HepG2 (cell line): ENCODE measurements around the gene ADAMTS2. TPM values are rescaled to one million over a fixed set of nuclear protein-coding genes. Genes with fewer than 3 reads are reported as not detected.

ENCODE experiments used
- ATAC-seq: fragments of 200-7000 bp; cut with Tn5 transposase; 3 replicates; pipeline ENCODE4 v1.9.1; 2020; ENCODE audit warnings: mild to moderate bottlenecking, moderate library complexity
- BruUV-seq: library from RNA; stranded (reverse); fragments of 400-500 nt; replicated peaks from 2 replicates; lab custom pipeline; 2021; lab: Mats Ljungman, UMichigan
- CTCF ChIA-PET: fragments of 300-600 bp; formaldehyde crosslinking; extraction: SDS; loops from one replicate; lab custom pipeline; 2021; ENCODE audit warnings: low total read pairs, inconsistent platforms, low intra/inter-chr PET ratio; lab: Yijun Ruan, JAX
- POLR2A ChIA-PET: fragments of 350-600 bp; sonication (Branson Sonifier 250); formaldehyde crosslinking; loops from one replicate; lab custom pipeline; 2020; ENCODE audit warnings: antibody characterized with exemption, inconsistent platforms; lab: Yijun Ruan, JAX
- DNase-seq: peaks from one replicate; pipeline ENCODE4 v3.0.0-alpha.2; 2015; ENCODE audit warnings: low spot score
- FAIRE-seq: peaks from 3 replicates; lab custom pipeline; 2011; peaks lifted over from hg19 to GRCh38; lab: Jason Lieb, UNC
- H2AFZ ChIP-seq: one replicate; pipeline ENCODE4 v1.6.1; 2011; ENCODE audit warnings: low read length, inconsistent platforms
- H3K27ac ChIP-seq: fragments of 300-600 bp; 3 replicates; pipeline ENCODE4 v1.8.0; 2011; ENCODE audit warnings: mixed run types, mild to moderate bottlenecking, mixed read lengths, low read length, inconsistent platforms; ENCODE audit not compliant: insufficient read depth; ENCODE audit errors: extremely low read length
- H3K27me3 ChIP-seq, 2 experiments: fragments of 200-600 bp in 1 of 2; 2 replicates in 1 of 2; 3 replicates in 1 of 2; pipeline versions ENCODE4 v1.6.0 to v1.8.0; 2011; ENCODE audit warnings: low read length in 2 of 2, mild to moderate bottlenecking in 2 of 2, moderate library complexity in 2 of 2, inconsistent platforms in 1 of 2; ENCODE audit not compliant: insufficient read depth in 2 of 2, control insufficient read depth in 1 of 2
- H3K36me3 ChIP-seq, 2 experiments: fragments of 200-600 bp in 1 of 2; replicated peaks in 1 of 2; 2 replicates in 1 of 2; 3 replicates in 1 of 2; pipeline versions ENCODE4 v1.5.1 to v1.8.0; 2011; ENCODE audit warnings: low read length in 2 of 2, inconsistent platforms in 1 of 2; ENCODE audit not compliant: insufficient read depth in 2 of 2, control insufficient read depth in 1 of 2
- H3K4me1 ChIP-seq: 2 replicates; pipeline ENCODE4 v1.5.1; 2012; ENCODE audit warnings: low read length, inconsistent platforms; ENCODE audit not compliant: insufficient read depth
- H3K4me2 ChIP-seq: 2 replicates; pipeline ENCODE4 v1.6.0; 2011; ENCODE audit warnings: low read depth, low read length, inconsistent platforms
- H3K4me3 ChIP-seq, 3 experiments: fragments of 200-600 bp in 1 of 3; sonication (generic), shearing (Covaris generic) in 1 of 3; replicated peaks in 1 of 3; 2 replicates each; pipeline ENCODE4 v1.5.1; 2011 to 2016; ENCODE audit warnings: low read length in 3 of 3, inconsistent platforms in 2 of 3, low read depth in 2 of 3, mild to moderate bottlenecking in 2 of 3, control low read depth in 1 of 3, mixed read lengths in 1 of 3; ENCODE audit not compliant: insufficient read depth in 1 of 3
- H3K79me2 ChIP-seq: one replicate; pipeline ENCODE4 v1.6.1; 2011; ENCODE audit warnings: low read length, inconsistent platforms; ENCODE audit not compliant: insufficient read depth
- H3K9ac ChIP-seq: 2 replicates; pipeline ENCODE4 v1.6.0; 2011; ENCODE audit warnings: mild to moderate bottlenecking, low read depth, low read length, inconsistent platforms; ENCODE audit not compliant: insufficient read depth
- H3K9me3 ChIP-seq: 2 replicates; pipeline ENCODE4 v1.5.1; 2012; ENCODE audit warnings: mild to moderate bottlenecking, low read length
- H4K20me1 ChIP-seq: 2 replicates; pipeline ENCODE4 v1.6.0; 2011; ENCODE audit warnings: inconsistent platforms, mild to moderate bottlenecking, low read length, moderate library complexity; ENCODE audit not compliant: insufficient read depth
- ARNTL ChIP-seq: sonication (generic); formaldehyde crosslinking; IDR thresholded peaks from 2 replicates; pipeline ENCODE4 v1.4.0; 2020; ENCODE audit warnings: mild to moderate bottlenecking, missing genetic modification reagents
- MAFK ChIP-seq, 2 experiments: IDR thresholded peaks in 1 of 2; conservative IDR thresholded peaks in 1 of 2; 2 replicates each; pipeline ENCODE4 v1.6.1; 2011; ENCODE audit warnings: improper control_type of control experiment in 2 of 2, low read length in 2 of 2
- MTF2 ChIP-seq: sonication (generic); formaldehyde crosslinking; IDR thresholded peaks from 2 replicates; pipeline ENCODE4 v1.5.0; 2020; ENCODE audit warnings: missing genetic modification reagents, borderline replicate concordance
- NFE2 ChIP-seq: sonication (generic); formaldehyde crosslinking; IDR thresholded peaks from 2 replicates; pipeline ENCODE4 v1.4.0; 2020; ENCODE audit warnings: missing genetic modification reagents
- NR2F6 ChIP-seq, 2 experiments: IDR thresholded peaks; 2 replicates each; pipeline ENCODE4 v1.6.1; 2016; ENCODE audit warnings: antibody characterized with exemption in 1 of 2, mild to moderate bottlenecking in 1 of 2
- PHF8 ChIP-seq: sonication (generic); formaldehyde crosslinking; IDR thresholded peaks from 2 replicates; pipeline ENCODE4 v1.5.0; 2020; ENCODE audit warnings: missing genetic modification reagents
- SRF ChIP-seq: IDR thresholded peaks from 2 replicates; pipeline ENCODE4 v1.6.1; 2011; ENCODE audit warnings: mild to moderate bottlenecking, low read depth, low read length, moderate library complexity
- TBX3 ChIP-seq: fragments of 450-650 bp; IDR thresholded peaks from 2 replicates; pipeline ENCODE4 v1.6.1; 2017; ENCODE audit warnings: antibody characterized with exemption, mild to moderate bottlenecking, inconsistent platforms, borderline replicate concordance
- ZBTB8A ChIP-seq: sonication (generic); formaldehyde crosslinking; IDR thresholded peaks from 2 replicates; pipeline ENCODE4 v1.4.0; 2020; ENCODE audit warnings: mild to moderate bottlenecking, low read depth, missing genetic modification reagents, borderline replicate concordance
- ZNF225 ChIP-seq: sonication (generic); formaldehyde crosslinking; IDR thresholded peaks from 2 replicates; pipeline ENCODE4 v1.4.0; 2020; ENCODE audit warnings: mild to moderate bottlenecking, missing genetic modification reagents
- WGBS: methylation state at CpG from one replicate; pipeline ENCODE4 v1.1.6; 2017; ENCODE audit warnings: low lambda C conversion rate; 5-methylcytosine and 5-hydroxymethylcytosine counted together
- in situ Hi-C: cut with HindIII; loops from 2 replicates; pipeline ENCODE4 v1.10.0; 2017; ENCODE audit warnings: low pct_unique_long_range_greater_than_20kb; ENCODE audit not compliant: extremely low pct_ligation_motif_present
- intact Hi-C: fragments of 100-400 bp; cut with micrococcal nuclease; formaldehyde crosslinking; loops from one replicate; pipeline ENCODE4 v1.10.0; 2022; ENCODE audit not compliant: unreplicated experiment
- polyA plus RNA-seq, 8 experiments: library from polyadenylated mRNA; depleted of rRNA in 3 of 8; stranded (reverse) in 7 of 8; unstranded in 1 of 8; fragments of >200 nt; fragmentation: Illumina TruSeq in 4 of 8; extraction: Trizol in 4 of 8; gene quantifications; 2 replicates each; pipeline versions ENCODE4 v1.2.1 to v1.2.3, GENCODE V29; 2011 to 2016; ENCODE audit warnings: low read depth in 4 of 8, missing spikeins in 1 of 8, mixed read lengths in 1 of 8; ENCODE audit not compliant: insufficient read depth in 1 of 8
- total RNA-seq, 5 experiments: library from RNA; depleted of rRNA; stranded (reverse); fragments of >200 nt; fragmentation: Illumina TruSeq; extraction: Trizol; gene quantifications; 2 replicates each; pipeline ENCODE4 v1.2.3, GENCODE V29; 2016; ENCODE audit warnings: low read depth in 1 of 5
- TF ChIP-seq, protein P1 (sequence below): sonication (generic); formaldehyde crosslinking; IDR thresholded peaks from 2 replicates; pipeline ENCODE4 v1.8.1; 2023; ENCODE audit warnings: mild to moderate bottlenecking, missing genetic modification reagents
- TF ChIP-seq, protein P2 (sequence below): sonication (generic); formaldehyde crosslinking; IDR thresholded peaks from 2 replicates; pipeline ENCODE4 v1.9.0; 2021; ENCODE audit warnings: missing genetic modification reagents, mild to moderate bottlenecking, borderline replicate concordance
- TF ChIP-seq, protein P3 (sequence below): sonication (generic); formaldehyde crosslinking; conservative IDR thresholded peaks from 2 replicates; pipeline ENCODE4 v1.4.0; 2020; ENCODE audit warnings: missing genetic modification reagents

The ADAMTS2 gene
- total and polyA plus RNA-seq, 2 of the 13 experiments (the other 11 are each of a cell fraction or from before 2014, with no cell fraction given): 0.24 to 3.5 TPM

DNA sequence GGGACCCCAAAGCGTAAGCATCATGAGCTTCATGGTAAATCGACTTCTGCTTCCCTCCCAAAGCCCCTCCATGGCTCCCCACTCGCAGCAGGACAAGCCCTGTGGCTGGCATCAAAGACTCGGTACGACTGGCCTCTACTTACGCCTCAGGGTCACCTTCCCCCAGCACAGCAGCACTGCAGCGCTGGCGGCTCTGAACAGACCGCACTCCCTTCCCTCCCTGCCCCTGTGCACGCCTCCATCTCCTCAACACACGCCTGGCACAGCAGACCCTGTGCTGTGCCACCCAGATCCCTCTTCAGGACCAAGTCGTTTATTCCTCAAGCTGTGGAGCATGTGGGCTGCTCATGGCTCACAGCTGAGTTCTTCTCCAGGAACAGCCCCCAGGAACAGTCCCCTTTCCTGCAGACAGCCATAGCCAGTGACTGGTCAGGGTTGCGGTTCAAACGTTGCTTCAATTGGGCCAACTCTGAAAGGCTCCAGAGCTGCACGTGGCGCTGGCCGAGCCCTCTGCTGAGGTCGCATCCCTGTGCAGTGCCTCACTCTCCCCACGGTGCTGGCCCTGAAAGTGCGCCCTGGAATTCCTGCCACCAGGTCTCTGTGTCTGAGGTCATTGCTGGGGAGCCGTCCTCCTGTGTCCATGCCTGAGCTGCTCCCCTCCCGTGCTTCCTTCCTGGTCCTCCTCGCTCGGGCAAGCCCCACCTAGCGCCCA lies 197.1 kb downstream of the ADAMTS2 start:
- Histone ChIP-seq H3K4me3 (no peak overlapping the region), H3K4me2 (no peak overlapping the region), H4K20me1 (no peaks in the 10 kb centered on the region), H3K27ac (no peak overlapping the region), H3K9me3 (no peaks in the 10 kb centered on the region), H3K9ac (no peak overlapping the region), H3K4me1 (no peaks in the 10 kb centered on the region), H2AFZ (no peak overlapping the region), H3K27me3 (peaks cover 1 to 3% of the 10 kb centered on the region in 2 experiments; a peak in 2 of 5 replicates), H3K36me3 (no peaks in the 10 kb centered on the region), H3K79me2 (no peaks in the 10 kb centered on the region)
- ChIA-PET POLR2A (no interaction called here), CTCF (no interaction called here)
- ATAC-seq (peak; percentile 31; the same call in 1 of the 3 replicates), FAIRE-seq (no peak), DNase-seq (no peak)
- TF ChIP-seq ZBTB8A (CRISPR knock-in tag): no peak
- TF ChIP-seq NFE2: no peak
- no peak for TF ChIP-seq TBX3
- no peak for TF ChIP-seq ZNF225
- no peak for TF ChIP-seq NR2F6 (IDR thresholded peaks at IDR 0.05)
- TF ChIP-seq NR2F6 (CRISPR knock-in tag; IDR thresholded peaks at IDR 0.05): no peak
- TF ChIP-seq SRF: no peak
- TF ChIP-seq, protein P1, sequence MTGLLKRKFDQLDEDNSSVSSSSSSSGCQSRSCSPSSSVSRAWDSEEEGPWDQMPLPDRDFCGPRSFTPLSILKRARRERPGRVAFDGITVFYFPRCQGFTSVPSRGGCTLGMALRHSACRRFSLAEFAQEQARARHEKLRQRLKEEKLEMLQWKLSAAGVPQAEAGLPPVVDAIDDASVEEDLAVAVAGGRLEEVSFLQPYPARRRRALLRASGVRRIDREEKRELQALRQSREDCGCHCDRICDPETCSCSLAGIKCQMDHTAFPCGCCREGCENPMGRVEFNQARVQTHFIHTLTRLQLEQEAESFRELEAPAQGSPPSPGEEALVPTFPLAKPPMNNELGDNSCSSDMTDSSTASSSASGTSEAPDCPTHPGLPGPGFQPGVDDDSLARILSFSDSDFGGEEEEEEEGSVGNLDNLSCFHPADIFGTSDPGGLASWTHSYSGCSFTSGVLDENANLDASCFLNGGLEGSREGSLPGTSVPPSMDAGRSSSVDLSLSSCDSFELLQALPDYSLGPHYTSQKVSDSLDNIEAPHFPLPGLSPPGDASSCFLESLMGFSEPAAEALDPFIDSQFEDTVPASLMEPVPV (CRISPR knock-in tag): no peak
- TF ChIP-seq PHF8 (CRISPR knock-in tag): no peak
- TF ChIP-seq ARNTL (CRISPR knock-in tag): no peak
- TF ChIP-seq, protein P2, sequence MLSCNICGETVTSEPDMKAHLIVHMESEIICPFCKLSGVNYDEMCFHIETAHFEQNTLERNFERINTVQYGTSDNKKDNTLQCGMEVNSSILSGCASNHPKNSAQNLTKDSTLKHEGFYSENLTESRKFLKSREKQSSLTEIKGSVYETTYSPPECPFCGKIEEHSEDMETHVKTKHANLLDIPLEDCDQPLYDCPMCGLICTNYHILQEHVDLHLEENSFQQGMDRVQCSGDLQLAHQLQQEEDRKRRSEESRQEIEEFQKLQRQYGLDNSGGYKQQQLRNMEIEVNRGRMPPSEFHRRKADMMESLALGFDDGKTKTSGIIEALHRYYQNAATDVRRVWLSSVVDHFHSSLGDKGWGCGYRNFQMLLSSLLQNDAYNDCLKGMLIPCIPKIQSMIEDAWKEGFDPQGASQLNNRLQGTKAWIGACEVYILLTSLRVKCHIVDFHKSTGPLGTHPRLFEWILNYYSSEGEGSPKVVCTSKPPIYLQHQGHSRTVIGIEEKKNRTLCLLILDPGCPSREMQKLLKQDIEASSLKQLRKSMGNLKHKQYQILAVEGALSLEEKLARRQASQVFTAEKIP (CRISPR knock-in tag): no peak
- TF ChIP-seq MTF2 (CRISPR knock-in tag): no peak
- TF ChIP-seq, protein P3, sequence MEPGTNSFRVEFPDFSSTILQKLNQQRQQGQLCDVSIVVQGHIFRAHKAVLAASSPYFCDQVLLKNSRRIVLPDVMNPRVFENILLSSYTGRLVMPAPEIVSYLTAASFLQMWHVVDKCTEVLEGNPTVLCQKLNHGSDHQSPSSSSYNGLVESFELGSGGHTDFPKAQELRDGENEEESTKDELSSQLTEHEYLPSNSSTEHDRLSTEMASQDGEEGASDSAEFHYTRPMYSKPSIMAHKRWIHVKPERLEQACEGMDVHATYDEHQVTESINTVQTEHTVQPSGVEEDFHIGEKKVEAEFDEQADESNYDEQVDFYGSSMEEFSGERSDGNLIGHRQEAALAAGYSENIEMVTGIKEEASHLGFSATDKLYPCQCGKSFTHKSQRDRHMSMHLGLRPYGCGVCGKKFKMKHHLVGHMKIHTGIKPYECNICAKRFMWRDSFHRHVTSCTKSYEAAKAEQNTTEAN (CRISPR knock-in tag): no peak
- TF ChIP-seq MAFK (conservative IDR thresholded peaks at IDR 0.05 in 1 of 2, IDR thresholded peaks at IDR 0.05 in 1 of 2; ENCODE audit: low read length in 2 of 2): no peak
- BruUV-seq: no TSS peak
- intact Hi-C loops (no loop called here), in situ Hi-C loops (no loop called here)
- 45% methylated on average over 18 of the region's 25 CpGs for WGBS
